Measurements from ENCODE around the gene RETREG2. TPM values are rescaled to one million over a fixed set of nuclear protein-coding genes. Genes with fewer than 3 reads are reported as not detected.

The RETREG2 gene
- polyA plus RNA-seq, 2 of the 4 experiments (the other 2 are of a cell fraction), result 52.8 to 67.5 TPM

DNA sequence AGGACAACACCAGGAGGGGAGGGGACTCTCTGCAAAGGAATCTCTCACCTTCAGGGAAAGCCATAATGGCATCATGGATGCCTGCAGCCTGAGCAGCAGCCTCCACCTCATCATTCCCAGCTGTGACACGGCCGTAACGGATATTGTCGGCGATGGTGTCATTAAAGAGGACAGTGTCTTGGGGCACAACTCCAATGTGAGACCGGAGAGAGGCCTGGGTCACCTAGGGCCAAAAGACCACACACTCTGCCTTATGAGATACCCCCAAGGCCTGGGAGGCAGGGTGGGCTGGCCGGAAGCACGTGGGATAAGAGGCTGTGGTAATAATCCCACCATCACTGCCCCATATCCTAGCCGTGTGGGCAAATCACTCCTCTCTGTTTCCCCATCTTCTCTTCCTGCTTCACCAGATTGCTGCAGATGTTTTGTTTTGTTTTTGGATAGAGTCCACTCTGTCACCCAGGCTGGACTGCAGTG lies 32.8 kb downstream of the RETREG2 start:
- H3K4me1 ChIP-seq, result peaks cover 21% of the 10 kb centered on the region
- FAIRE-seq (no peak), ATAC-seq (no peak), DNase-seq (ENCODE audit: low read depth in 1 of 2, low spot score in 1 of 2) (no peak)
- TF ChIP-seq RAD21 (conservative IDR thresholded peaks at IDR 0.05 in 1 of 2, IDR thresholded peaks at IDR 0.05 in 1 of 2) (no peak), CBX2 (IDR thresholded peaks at IDR 0.05; ENCODE audit: borderline replicate concordance, low read depth) (no peak), POLR2AphosphoS2 (conservative IDR thresholded peaks at IDR 0.05; ENCODE audit: low read length) (no peak), NPAS2 (CRISPR knock-in tag; IDR thresholded peaks at IDR 0.05; ENCODE audit: borderline replicate concordance) (no peak), ZFP36 (IDR thresholded peaks at IDR 0.05; ENCODE audit: borderline replicate concordance, partially characterized antibody) (no peak), PBX3 (IDR thresholded peaks at IDR 0.05) (no peak), ZC3H11A (IDR thresholded peaks at IDR 0.05) (no peak), MAZ (IDR thresholded peaks at IDR 0.05; ENCODE audit: borderline replicate concordance, low read depth, low read length) (no peak), TFCP2L1 (CRISPR knock-in tag; IDR thresholded peaks at IDR 0.05) (no peak), HOXB5 (CRISPR knock-in tag; IDR thresholded peaks at IDR 0.05) (no peak)
- TF ChIP-seq, protein P1, sequence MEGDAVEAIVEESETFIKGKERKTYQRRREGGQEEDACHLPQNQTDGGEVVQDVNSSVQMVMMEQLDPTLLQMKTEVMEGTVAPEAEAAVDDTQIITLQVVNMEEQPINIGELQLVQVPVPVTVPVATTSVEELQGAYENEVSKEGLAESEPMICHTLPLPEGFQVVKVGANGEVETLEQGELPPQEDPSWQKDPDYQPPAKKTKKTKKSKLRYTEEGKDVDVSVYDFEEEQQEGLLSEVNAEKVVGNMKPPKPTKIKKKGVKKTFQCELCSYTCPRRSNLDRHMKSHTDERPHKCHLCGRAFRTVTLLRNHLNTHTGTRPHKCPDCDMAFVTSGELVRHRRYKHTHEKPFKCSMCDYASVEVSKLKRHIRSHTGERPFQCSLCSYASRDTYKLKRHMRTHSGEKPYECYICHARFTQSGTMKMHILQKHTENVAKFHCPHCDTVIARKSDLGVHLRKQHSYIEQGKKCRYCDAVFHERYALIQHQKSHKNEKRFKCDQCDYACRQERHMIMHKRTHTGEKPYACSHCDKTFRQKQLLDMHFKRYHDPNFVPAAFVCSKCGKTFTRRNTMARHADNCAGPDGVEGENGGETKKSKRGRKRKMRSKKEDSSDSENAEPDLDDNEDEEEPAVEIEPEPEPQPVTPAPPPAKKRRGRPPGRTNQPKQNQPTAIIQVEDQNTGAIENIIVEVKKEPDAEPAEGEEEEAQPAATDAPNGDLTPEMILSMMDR (IDR thresholded peaks at IDR 0.05), result no peak
- POLR2A ChIA-PET, result no interaction called here
- no peak overlapping the region for H3K27ac ChIP-seq
- 97% methylated on average over 6 of the region's 9 CpGs for WGBS (ENCODE audit: missing lambda C conversion rate)
- no peaks in the 10 kb centered on the region for H3K9me3 ChIP-seq
- no peak overlapping the region for H3K4me2 ChIP-seq
- CTCF ChIA-PET, result interaction anchor here (0.6 to 8.6 kb wide), 10 partner anchors 14 to 88 kb away, joined by 3 to 56 read pairs (median 4); partner anchors contain the start of gene NHEJ1
- no peak overlapping the region for H3K4me3 ChIP-seq

GRCh38 chr2:219213026-219213415 lies 34.9 kb downstream of the RETREG2 start:
- Histone ChIP-seq H3K4me3 (no peak overlapping the region), H3K4me1 (peaks cover 26% of the 10 kb centered on the region), H3K9me3 (no peaks in the 10 kb centered on the region), H3K27ac (no peak overlapping the region), H3K4me2 (no peak overlapping the region)
- FAIRE-seq (no peak), DNase-seq (ENCODE audit: low read depth in 1 of 2, low spot score in 1 of 2) (no peak), ATAC-seq (no peak)
- TF ChIP-seq BHLHE40 (IDR thresholded peaks at IDR 0.05; ENCODE audit: low read depth, low read length) (no peak), USF2 (IDR thresholded peaks at IDR 0.05) (no peak), CEBPB (IDR thresholded peaks at IDR 0.05) (no peak), TFCP2L1 (CRISPR knock-in tag; IDR thresholded peaks at IDR 0.05) (no peak), MYC (IDR thresholded peaks at IDR 0.05; ENCODE audit: borderline replicate concordance, low read length) (no peak), HOXB13 (CRISPR knock-in tag; IDR thresholded peaks at IDR 0.05; ENCODE audit: low read depth) (no peak), ESRRA (IDR thresholded peaks at IDR 0.05; ENCODE audit: borderline replicate concordance, low read length) (no peak), RARB (CRISPR knock-in tag; IDR thresholded peaks at IDR 0.05) (no peak), CBX8 (IDR thresholded peaks at IDR 0.05) (no peak)
- 92% methylated on average over 7 of the region's 8 CpGs for WGBS (ENCODE audit: missing lambda C conversion rate)
- CTCF ChIA-PET, result interaction anchor here (0.8 to 8.6 kb wide), 7 partner anchors 37 to 139 kb away, joined by 3 to 56 read pairs (median 4); partner anchors contain the start of gene DNAJB2
- POLR2A ChIA-PET, result no interaction called here

DNA sequence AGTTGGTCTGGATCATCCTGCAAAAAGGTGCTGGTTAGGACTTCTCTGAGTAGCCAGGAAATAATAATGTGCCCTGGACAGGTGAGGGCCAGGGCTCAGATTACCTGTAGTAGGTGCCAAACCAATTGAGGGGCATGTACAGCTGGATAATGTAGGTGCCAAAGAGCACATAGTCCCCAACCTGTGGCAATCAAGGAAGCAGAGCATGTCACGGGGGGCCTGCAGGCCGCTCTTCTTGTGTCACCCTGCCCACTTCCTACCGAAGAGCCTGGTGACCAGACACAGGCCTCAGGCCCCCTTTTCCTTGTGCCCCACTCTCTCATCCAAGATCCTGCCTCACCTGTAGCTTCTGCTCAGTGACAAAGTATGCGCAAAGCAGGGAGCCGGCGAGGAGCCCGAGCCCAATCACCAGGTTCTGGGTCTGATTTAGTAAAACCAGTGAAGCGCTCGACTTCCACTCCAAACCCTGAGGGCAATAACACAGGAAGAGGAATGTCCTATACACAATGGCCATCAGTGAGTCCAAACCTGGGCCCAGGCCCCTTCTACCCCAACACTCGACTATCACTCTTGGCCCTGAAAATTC lies 35.5 kb downstream of the RETREG2 start:
- FAIRE-seq (no peak), DNase-seq (ENCODE audit: low read depth in 1 of 2, low spot score in 1 of 2) (no peak), ATAC-seq (no peak)
- ChIA-PET POLR2A (no interaction called here), CTCF (interaction anchor here (1.0 to 8.6 kb wide), 6 partner anchors 37 to 138 kb away, joined by 3 to 56 read pairs (median 4); partner anchors contain the start of gene DNAJB2)
- no peak overlapping the region for H3K4me2 ChIP-seq
- WGBS (ENCODE audit: missing lambda C conversion rate), result 93% methylated on average over 10 of the region's 10 CpGs
- H3K4me1 ChIP-seq, result peaks cover 23% of the 10 kb centered on the region
- no peak overlapping the region for H3K27ac ChIP-seq
- no peaks in the 10 kb centered on the region for H3K9me3 ChIP-seq
- H3K4me3 ChIP-seq, result no peak overlapping the region
- no peak for TF ChIP-seq JUN (IDR thresholded peaks at IDR 0.05)
- TF ChIP-seq USF2 (IDR thresholded peaks at IDR 0.05), result no peak
- TF ChIP-seq ZSCAN20 (CRISPR knock-in tag; IDR thresholded peaks at IDR 0.05), result no peak
- TF ChIP-seq CBX2 (IDR thresholded peaks at IDR 0.05; ENCODE audit: borderline replicate concordance, low read depth), result no peak
- no peak for TF ChIP-seq EP300 (IDR thresholded peaks at IDR 0.05)
- TF ChIP-seq HDAC2 (IDR thresholded peaks at IDR 0.05), result no peak
- TF ChIP-seq RARB (CRISPR knock-in tag; IDR thresholded peaks at IDR 0.05), result no peak
- TF ChIP-seq TFCP2L1 (CRISPR knock-in tag; IDR thresholded peaks at IDR 0.05), result no peak
- TF ChIP-seq PBX3 (IDR thresholded peaks at IDR 0.05), result no peak
- TF ChIP-seq KDM5A (IDR thresholded peaks at IDR 0.05), result no peak
- TF ChIP-seq NR3C1 (IDR thresholded peaks at IDR 0.05), result no peak
- no peak for TF ChIP-seq FOXS1 (CRISPR knock-in tag; IDR thresholded peaks at IDR 0.05)
- TF ChIP-seq EHMT2 (IDR thresholded peaks at IDR 0.05; ENCODE audit: low read depth), result no peak
- TF ChIP-seq BHLHE40 (IDR thresholded peaks at IDR 0.05; ENCODE audit: low read depth, low read length), result no peak
- no peak for TF ChIP-seq MAX (IDR thresholded peaks at IDR 0.05)

Data from A549 (cell line).